ENCODE data around the gene PIK3C3.

Gene PIK3C3

GRCh38 chr18:41921770-41922169 lies 33.3 kb upstream of the PIK3C3 start:
- DNase-seq (ENCODE audit: low spot score) = no peak
- Histone ChIP-seq H3K27ac (ENCODE audit: poor library complexity, severe bottlenecking) (no peak overlapping the region), H3K4me1 (ENCODE audit: insufficient read depth, poor library complexity, severe bottlenecking) (no peaks in the 10 kb centered on the region), H3K4me3 (ENCODE audit: severe bottlenecking) (no peak overlapping the region), H3K27me3 (ENCODE audit: insufficient read depth, poor library complexity, severe bottlenecking) (no peaks in the 10 kb centered on the region), H3K9me3 (ENCODE audit: severe bottlenecking) (peaks cover 2% of the 10 kb centered on the region), H3K36me3 (ENCODE audit: low read depth) (no peaks in the 10 kb centered on the region)
- no peak for TF ChIP-seq CTCF (IDR thresholded peaks at IDR 0.05; ENCODE audit: poor library complexity, severe bottlenecking)
- no peak for ATAC-seq (ENCODE audit: low read depth)

- DNase-seq (ENCODE audit: low spot score) = no peak
- Histone ChIP-seq H3K4me3 (ENCODE audit: severe bottlenecking) (no peak overlapping the region), H3K36me3 (ENCODE audit: low read depth) (no peaks in the 10 kb centered on the region), H3K27ac (ENCODE audit: poor library complexity, severe bottlenecking) (no peak overlapping the region), H3K27me3 (ENCODE audit: insufficient read depth, poor library complexity, severe bottlenecking) (no peaks in the 10 kb centered on the region), H3K9me3 (ENCODE audit: severe bottlenecking) (peaks cover 2% of the 10 kb centered on the region), H3K4me1 (ENCODE audit: insufficient read depth, poor library complexity, severe bottlenecking) (no peaks in the 10 kb centered on the region)
- no peak for ATAC-seq (ENCODE audit: low read depth)
- TF ChIP-seq CTCF (IDR thresholded peaks at IDR 0.05; ENCODE audit: poor library complexity, severe bottlenecking) = no peak
These were observed 32.9 kb upstream of the PIK3C3 start for GRCh38 chr18:41922176-41922575.

GRCh38 chr18:41922841-41923240 lies 32.2 kb upstream of the PIK3C3 start:
- DNase-seq (ENCODE audit: low spot score) (no peak), ATAC-seq (ENCODE audit: low read depth) (no peak)
- H3K27me3 ChIP-seq (ENCODE audit: insufficient read depth, poor library complexity, severe bottlenecking) = no peaks in the 10 kb centered on the region
- TF ChIP-seq CTCF (IDR thresholded peaks at IDR 0.05; ENCODE audit: poor library complexity, severe bottlenecking) = no peak
- no peaks in the 10 kb centered on the region for H3K4me1 ChIP-seq (ENCODE audit: insufficient read depth, poor library complexity, severe bottlenecking)
- no peak overlapping the region for H3K27ac ChIP-seq (ENCODE audit: poor library complexity, severe bottlenecking)
- H3K9me3 ChIP-seq (ENCODE audit: severe bottlenecking) = peaks cover 2% of the 10 kb centered on the region
- H3K36me3 ChIP-seq (ENCODE audit: low read depth) = no peaks in the 10 kb centered on the region
- no peak overlapping the region for H3K4me3 ChIP-seq (ENCODE audit: severe bottlenecking)

- ATAC-seq (ENCODE audit: low read depth) = no peak
- H3K4me1 ChIP-seq (ENCODE audit: insufficient read depth, poor library complexity, severe bottlenecking) = no peaks in the 10 kb centered on the region
These were observed 31.6 kb upstream of the PIK3C3 start for GRCh38 chr18:41923446-41923845.

More at GRCh38 chr18:41923446-41923845, 31.6 kb upstream of the PIK3C3 start:
- no peak for DNase-seq (ENCODE audit: low spot score)
- Histone ChIP-seq H3K27ac (ENCODE audit: poor library complexity, severe bottlenecking) (no peak overlapping the region), H3K4me3 (ENCODE audit: severe bottlenecking) (no peak overlapping the region), H3K36me3 (ENCODE audit: low read depth) (no peaks in the 10 kb centered on the region), H3K9me3 (ENCODE audit: severe bottlenecking) (peaks cover 2% of the 10 kb centered on the region), H3K27me3 (ENCODE audit: insufficient read depth, poor library complexity, severe bottlenecking) (no peaks in the 10 kb centered on the region)
- TF ChIP-seq CTCF (IDR thresholded peaks at IDR 0.05; ENCODE audit: poor library complexity, severe bottlenecking) = no peak

Data from RWPE2 (cell line).